ENCODE data around the gene FSTL5.

FSTL5 gene

GRCh38 chr4:161704653-161705052 lies 459.1 kb downstream of the FSTL5 start:
- no peak for DNase-seq (ENCODE audit: low spot score)

GRCh38 chr4:161704040-161704439 lies 459.8 kb downstream of the FSTL5 start:
- DNase-seq (ENCODE audit: low spot score) = no peak

- no peak for DNase-seq (ENCODE audit: low spot score)
Observed at GRCh38 chr4:161702287-161702686, 461.5 kb downstream of the FSTL5 start.

GRCh38 chr4:161696944-161697343 lies 466.9 kb downstream of the FSTL5 start:
- no peak for DNase-seq (ENCODE audit: low spot score)

- DNase-seq (ENCODE audit: low spot score) = no peak
Observed at GRCh38 chr4:161680146-161680545, 483.7 kb downstream of the FSTL5 start.

GRCh38 chr4:161664740-161665139 lies 499.1 kb downstream of the FSTL5 start:
- no peak for DNase-seq (ENCODE audit: low spot score)

GRCh38 chr4:161663844-161664243 lies 500.0 kb downstream of the FSTL5 start:
- DNase-seq (ENCODE audit: low spot score) = no peak

GRCh38 chr4:161658676-161659075 lies 505.1 kb downstream of the FSTL5 start:
- DNase-seq (ENCODE audit: low spot score) = no peak

GRCh38 chr4:161657616-161658015 lies 506.2 kb downstream of the FSTL5 start:
- no peak for DNase-seq (ENCODE audit: low spot score)

GRCh38 chr4:161656594-161656993 lies 507.2 kb downstream of the FSTL5 start:
- no peak for DNase-seq (ENCODE audit: low spot score)

GRCh38 chr4:161655148-161655547 lies 508.7 kb downstream of the FSTL5 start:
- DNase-seq (ENCODE audit: low spot score) = no peak

GRCh38 chr4:161653697-161654096 lies 510.1 kb downstream of the FSTL5 start:
- DNase-seq (ENCODE audit: low spot score) = no peak

GRCh38 chr4:161651586-161651985 lies 512.2 kb downstream of the FSTL5 start:
- no peak for DNase-seq (ENCODE audit: low spot score)

- DNase-seq (ENCODE audit: low spot score) = no peak
Observed at GRCh38 chr4:161650812-161651211, 513.0 kb downstream of the FSTL5 start.

- DNase-seq (ENCODE audit: low spot score) = no peak
Observed at GRCh38 chr4:161647757-161648156, 516.0 kb downstream of the FSTL5 start.

GRCh38 chr4:161642708-161643107 lies 521.1 kb downstream of the FSTL5 start:
- DNase-seq (ENCODE audit: low spot score) = no peak

- no peak for DNase-seq (ENCODE audit: low spot score)
Observed at GRCh38 chr4:161629694-161630441, 533.9 kb downstream of the FSTL5 start.

GRCh38 chr4:161604516-161605300 lies 559.1 kb downstream of the FSTL5 start:
- DNase-seq (ENCODE audit: low spot score) = no peak

- DNase-seq (ENCODE audit: low spot score) = no peak
Observed at GRCh38 chr4:161601011-161601410, 562.8 kb downstream of the FSTL5 start.

- DNase-seq (ENCODE audit: low spot score) = no peak
Observed at GRCh38 chr4:161595230-161595771, 568.5 kb downstream of the FSTL5 start.

GRCh38 chr4:161585011-161585410 lies 578.8 kb downstream of the FSTL5 start:
- DNase-seq (ENCODE audit: low spot score) = no peak

GRCh38 chr4:161583549-161583948 lies 580.3 kb downstream of the FSTL5 start:
- no peak for DNase-seq (ENCODE audit: low spot score)

Measured in hematopoietic multipotent progenitor cell treated with erythropoietin and hydrocortisone succinate and interleukin-3 and kit ligand, for 15 days (in vitro differentiated cells).